SU-DHL-6 (cell line): ENCODE data around the gene CCDC88C.
A peak's percentile ranks its signal among the peaks of the same experiment; 100 is the strongest.

Experiments used
- H2AFZ ChIP-seq: fragments of 200-600 bp; sonication (generic); 2 replicates; pipeline ENCODE4 v1.6.1; 2014; ENCODE audit warnings: low read depth, mild to moderate bottlenecking, moderate library complexity, mixed read lengths, antibody characterized with exemption, low read length; ENCODE audit not compliant: severe bottlenecking
- H3F3A ChIP-seq: fragments of 200-600 bp; shearing (Covaris generic); 2 replicates; pipeline ENCODE4 v1.6.0; 2016; ENCODE audit warnings: antibody characterized with exemption, mild to moderate bottlenecking; ENCODE audit not compliant: insufficient read depth
- H3K27ac ChIP-seq: fragments of 200-600 bp; sonication (generic); 2 replicates; pipeline ENCODE4 v1.5.1; 2016; ENCODE audit warnings: low read depth, mild to moderate bottlenecking, low read length, moderate library complexity, mixed read lengths
- H3K27me3 ChIP-seq: fragments of 200-600 bp; sonication (generic), shearing (Covaris generic); 2 replicates; pipeline ENCODE4 v1.6.0; 2014; ENCODE audit warnings: mild to moderate bottlenecking, low read length
- H3K36me3 ChIP-seq: fragments of 200-600 bp; sonication (generic); 2 replicates; pipeline ENCODE4 v1.6.1; 2014; ENCODE audit warnings: mild to moderate bottlenecking, low read length, mixed read lengths
- H3K4me2 ChIP-seq: fragments of 300-600, 200-600 bp; shearing (Covaris generic), sonication (generic); 2 replicates; pipeline ENCODE4 v1.6.0; 2014; ENCODE audit warnings: low read length, low read depth, mild to moderate bottlenecking; ENCODE audit not compliant: poor library complexity, severe bottlenecking
- H3K4me3 ChIP-seq: fragments of 200-600 bp; sonication (generic); 2 replicates; pipeline ENCODE4 v1.5.1; 2014; ENCODE audit warnings: antibody characterized with exemption, low read length, mild to moderate bottlenecking, mixed read lengths; ENCODE audit not compliant: insufficient read depth, poor library complexity, severe bottlenecking
- H3K79me2 ChIP-seq: fragments of 200-600 bp; sonication (generic); 2 replicates; pipeline ENCODE4 v1.6.1; 2014; ENCODE audit warnings: mild to moderate bottlenecking, low read length, moderate library complexity; ENCODE audit not compliant: insufficient read depth
- H3K9ac ChIP-seq: fragments of 200-600 bp; sonication (generic); 2 replicates; pipeline ENCODE4 v1.7.0; 2014; ENCODE audit warnings: mild to moderate bottlenecking, low read length
- H3K9me2 ChIP-seq: fragments of 200-600 bp; sonication (generic); replicated peaks from 2 replicates; pipeline ENCODE4 v1.6.1; 2014; ENCODE audit warnings: low read length; ENCODE audit not compliant: insufficient read depth
- H3K9me3 ChIP-seq: fragments of 200-600 bp; sonication (generic); 2 replicates; pipeline ENCODE4 v1.6.1; 2014; ENCODE audit warnings: low read length, mixed read lengths; ENCODE audit not compliant: insufficient read depth
- H4K20me1 ChIP-seq: fragments of 200-600 bp; sonication (generic); 2 replicates; pipeline ENCODE4 v1.6.1; 2014; ENCODE audit warnings: low read depth, mild to moderate bottlenecking, antibody characterized with exemption, low read length, moderate library complexity, mixed read lengths
- CTCF ChIP-seq: fragments of 200-600 bp; sonication (generic); IDR thresholded peaks from one replicate; pipeline ENCODE4 v1.5.1; 2017; ENCODE audit warnings: antibody characterized with exemption, mild to moderate bottlenecking, low read length, moderate library complexity; ENCODE audit not compliant: insufficient read depth, poor library complexity, severe bottlenecking
- EZH2phosphoT487 ChIP-seq: fragments of 200-600 bp; sonication (generic), shearing (Covaris generic); conservative IDR thresholded peaks from 2 replicates; pipeline ENCODE4 v1.6.1; 2018; ENCODE audit warnings: mild to moderate bottlenecking, antibody characterized with exemption, low read length, moderate library complexity, mixed read lengths

Gene CCDC88C

GRCh38 chr14:91374879-91375702 is 42.5 kb downstream of the CCDC88C start:
- Histone ChIP-seq H3K79me2 (peaks cover 97% of the 10 kb centered on the region), H3K27me3 (no peaks in the 10 kb centered on the region)

DNA sequence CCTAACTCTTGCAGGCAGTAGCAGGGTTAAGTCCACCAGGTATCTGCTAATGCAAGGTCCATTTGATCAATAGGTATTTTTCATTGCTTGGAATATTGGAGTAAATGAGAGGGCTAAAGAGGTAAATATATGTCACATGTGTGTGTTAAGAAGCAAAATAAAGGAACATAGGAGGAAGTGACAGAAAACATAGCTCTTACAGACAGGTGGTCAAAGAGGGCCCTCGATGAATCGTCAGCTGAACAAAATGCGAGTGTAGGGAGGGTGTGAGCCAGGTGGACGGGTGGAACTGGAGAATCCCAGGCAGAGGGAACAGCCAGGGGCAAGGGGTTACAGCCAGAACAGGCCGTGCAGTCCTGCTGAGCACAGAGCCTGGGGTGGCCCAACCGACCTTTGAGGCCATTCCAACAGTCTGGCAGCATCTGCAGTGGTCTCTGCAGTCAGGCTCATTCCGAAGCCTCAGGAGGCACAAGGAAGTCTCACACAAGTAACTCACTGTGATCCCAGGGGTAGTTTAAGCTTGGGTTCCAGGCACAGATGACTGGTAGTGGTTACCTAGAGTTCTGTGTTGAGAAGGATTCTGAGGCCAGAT is 43.2 kb downstream of the CCDC88C start:
- no peak overlapping the region for H2AFZ ChIP-seq
- TF ChIP-seq CTCF (no peak), EZH2phosphoT487 (no peak)
- H3K79me2 ChIP-seq: peaks cover 97% of the 10 kb centered on the region
- H3K9ac ChIP-seq: peak overlapping the region; percentile 54
- peak overlapping the region; percentile 98 for H3K27ac ChIP-seq
- H3K9me3 ChIP-seq: no peaks in the 10 kb centered on the region
- no peaks in the 10 kb centered on the region; the same call in 1 of the 2 replicates for H4K20me1 ChIP-seq
- H3K27me3 ChIP-seq: no peaks in the 10 kb centered on the region
- H3K9me2 ChIP-seq: no peaks in the 10 kb centered on the region
- H3K4me3 ChIP-seq: no peak overlapping the region
- H3K4me2 ChIP-seq: peak overlapping the region; percentile 60
- H3K36me3 ChIP-seq: no peaks in the 10 kb centered on the region
- peaks cover 73% of the 10 kb centered on the region for H3F3A ChIP-seq

More at GRCh38 chr14:91374879-91375702, 42.5 kb downstream of the CCDC88C start:
- Histone ChIP-seq H3K9me2 (no peaks in the 10 kb centered on the region), H3K36me3 (no peaks in the 10 kb centered on the region), H3K4me2 (peak overlapping the region; percentile 60), H3K27ac (peak overlapping the region; percentile 98), H3K9me3 (no peaks in the 10 kb centered on the region), H3F3A (peaks cover 66% of the 10 kb centered on the region), H3K9ac (peak overlapping the region; percentile 54; the same call in 1 of the 2 replicates), H3K4me3 (no peak overlapping the region), H2AFZ (no peak overlapping the region), H4K20me1 (peaks cover 5% of the 10 kb centered on the region; the same call in 1 of the 2 replicates)
- TF ChIP-seq CTCF: no peak

GRCh38 chr14:91373591-91374254 is 43.9 kb downstream of the CCDC88C start:
- no peaks in the 10 kb centered on the region for H3K36me3 ChIP-seq
- no peak overlapping the region for H2AFZ ChIP-seq
- no peaks in the 10 kb centered on the region for H3K27me3 ChIP-seq
- H3K9ac ChIP-seq: peak overlapping the region; percentile 54
- peak overlapping the region; percentile 26 for H3K4me3 ChIP-seq
- H3F3A ChIP-seq: peaks cover 74% of the 10 kb centered on the region
- H3K27ac ChIP-seq: peak overlapping the region; percentile 98
- no peaks in the 10 kb centered on the region; the same call in 1 of the 2 replicates for H4K20me1 ChIP-seq
- no peaks in the 10 kb centered on the region for H3K9me3 ChIP-seq
- no peak for TF ChIP-seq EZH2phosphoT487
- no peak for TF ChIP-seq CTCF
- peaks cover 97% of the 10 kb centered on the region for H3K79me2 ChIP-seq
- peak overlapping the region; percentile 60 for H3K4me2 ChIP-seq
- no peaks in the 10 kb centered on the region for H3K9me2 ChIP-seq
